Hematopoietic multipotent progenitor cell treated with erythropoietin and hydrocortisone succinate and interleukin-3 and kit ligand, for 4 days (in vitro differentiated cells): ENCODE results near the gene AOAH.
A peak's percentile ranks its signal among the peaks of the same experiment; 100 is the strongest.
"Not testable (repeated sequence)": the region's sequence is repeated elsewhere in the genome, so short reads cannot be mapped to it uniquely, and the experiment has no call there.

Experiments used
- DNase-seq: peaks from one replicate; pipeline ENCODE4 v3.0.0-alpha.2; 2015

AOAH gene

DNA sequence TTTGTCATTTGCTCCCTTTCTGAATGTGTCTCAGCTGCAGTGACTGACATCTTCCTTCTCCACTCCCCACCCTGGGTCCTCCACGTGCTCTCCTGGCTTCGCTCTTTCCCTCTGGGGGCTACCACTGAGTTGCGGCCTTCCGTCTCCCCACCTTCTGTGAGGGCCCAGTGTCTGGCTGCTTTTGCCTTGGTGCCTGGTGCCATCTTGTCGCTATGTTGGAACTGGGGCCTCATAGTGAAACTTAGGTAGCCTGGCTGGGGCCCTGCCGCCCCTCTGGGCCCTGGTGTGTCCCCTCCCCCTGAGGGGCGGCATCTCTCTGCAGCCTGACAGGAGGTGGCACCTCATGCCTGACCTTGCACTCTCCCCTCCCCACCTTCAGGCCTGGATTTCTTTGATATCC lies 190.6 kb downstream of the AOAH start:
- no peak for DNase-seq

DNA sequence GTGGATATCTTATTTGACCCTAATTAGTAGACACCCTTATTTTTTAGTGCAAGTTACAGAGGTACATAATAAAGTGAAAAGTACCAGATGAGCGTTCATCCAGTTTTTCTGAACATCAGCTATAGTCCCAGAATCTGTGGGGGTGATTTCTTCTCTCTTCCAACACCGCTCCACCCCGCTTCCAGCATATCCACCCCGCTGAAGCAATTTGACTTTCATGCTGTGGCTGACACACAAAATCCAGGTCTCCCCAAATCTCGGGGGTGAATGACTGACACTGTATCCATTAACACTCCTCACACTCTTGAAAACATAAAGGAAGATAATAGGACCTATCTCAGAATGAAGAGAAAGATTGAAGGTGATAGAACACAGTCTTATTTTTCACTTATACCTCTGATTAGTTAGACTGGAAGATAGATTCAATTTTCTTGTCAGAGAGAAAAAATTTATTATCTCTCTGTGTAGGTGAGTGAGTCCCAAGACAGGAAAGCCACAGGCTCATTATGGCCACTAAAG lies 191.3 kb downstream of the AOAH start:
- no peak for DNase-seq

DNA sequence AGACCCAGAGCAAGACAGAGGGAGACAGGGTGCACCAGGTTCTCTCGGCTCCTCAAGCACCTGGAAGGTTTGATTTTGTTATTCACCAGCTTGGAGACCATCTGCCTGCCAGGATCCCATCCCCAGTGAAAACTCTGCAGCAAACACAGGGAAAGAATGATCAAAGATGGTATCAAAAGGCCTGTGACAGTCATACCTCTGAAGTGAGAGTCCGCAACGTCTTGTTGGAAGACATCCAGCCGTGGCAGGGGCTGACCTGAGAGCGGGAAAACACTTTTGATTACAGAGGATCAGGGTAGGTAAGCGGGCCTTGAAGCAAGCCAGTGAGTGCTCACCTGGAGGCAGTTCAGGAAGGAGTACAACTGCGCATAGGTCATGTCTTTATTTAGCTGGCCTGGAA lies 192.3 kb downstream of the AOAH start:
- no peak for DNase-seq

DNA sequence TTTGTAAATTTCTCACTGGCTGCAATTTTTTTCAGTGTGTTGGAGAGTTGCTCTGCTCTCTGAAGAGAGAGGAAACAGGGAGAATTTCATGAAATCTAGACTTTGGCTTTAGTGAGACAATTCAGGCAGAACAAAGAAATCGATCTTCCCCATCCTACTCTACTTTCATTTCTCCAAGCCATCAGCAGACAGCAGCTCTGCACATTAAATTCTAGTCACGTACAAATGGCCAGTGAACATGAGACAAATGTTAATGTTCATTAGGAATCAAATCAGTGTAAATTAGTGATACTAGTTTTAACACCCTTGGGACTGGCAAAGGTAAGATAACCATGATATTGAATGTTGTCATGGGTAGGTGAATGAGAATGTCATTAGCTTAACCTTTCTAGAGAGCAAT lies 193.8 kb downstream of the AOAH start:
- no peak for DNase-seq

DNA sequence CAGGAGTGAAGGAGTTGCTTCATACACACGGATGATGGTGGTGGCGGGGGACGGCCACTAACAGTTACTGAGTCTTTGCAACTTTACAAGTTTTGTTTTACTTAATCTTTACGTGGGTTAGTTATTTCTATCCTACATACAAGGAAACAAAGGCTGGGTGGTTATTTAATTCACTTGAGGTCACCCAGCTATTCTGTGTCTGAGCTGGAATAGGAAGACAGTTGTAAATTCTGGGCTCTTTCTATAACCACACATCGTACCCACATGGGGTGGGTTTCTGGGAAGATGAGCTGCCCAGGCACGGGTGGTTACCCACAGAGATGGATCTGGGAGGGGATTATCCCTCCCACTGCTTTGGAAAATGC lies 196.8 kb downstream of the AOAH start:
- DNase-seq: no peak

DNA sequence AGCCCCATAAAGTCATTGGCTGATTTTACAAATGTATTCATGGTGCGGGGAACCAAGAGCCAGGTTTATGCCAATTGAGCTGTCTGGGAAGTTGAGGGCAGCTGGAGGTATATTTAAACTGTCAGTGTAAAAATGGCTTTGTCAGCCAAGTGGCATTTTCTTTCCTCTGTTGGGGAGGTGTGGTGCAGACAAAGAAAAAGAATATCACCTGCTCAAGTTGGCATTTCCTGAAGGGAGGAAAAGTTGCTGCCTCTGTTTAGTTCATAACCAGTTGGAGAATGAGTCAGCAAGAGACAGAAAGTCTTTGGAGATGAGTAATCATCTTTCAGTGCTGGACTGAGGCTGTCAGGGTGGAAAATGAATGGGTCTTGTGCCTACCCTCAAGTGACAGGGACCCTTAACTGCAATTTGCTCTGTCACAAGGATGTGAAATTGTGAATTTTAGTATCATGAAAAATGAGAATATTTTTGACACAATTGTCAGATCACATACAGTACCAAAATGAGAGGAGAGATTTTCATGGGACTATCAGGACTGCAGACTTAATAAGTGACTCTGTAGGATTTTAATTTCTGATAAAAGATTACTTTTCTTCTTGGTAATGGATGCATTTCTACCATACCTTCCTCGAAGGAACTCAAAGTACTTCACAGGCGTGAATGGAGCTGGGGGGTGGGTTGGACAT lies 197.3 kb downstream of the AOAH start:
- DNase-seq: peak; percentile 80

DNA sequence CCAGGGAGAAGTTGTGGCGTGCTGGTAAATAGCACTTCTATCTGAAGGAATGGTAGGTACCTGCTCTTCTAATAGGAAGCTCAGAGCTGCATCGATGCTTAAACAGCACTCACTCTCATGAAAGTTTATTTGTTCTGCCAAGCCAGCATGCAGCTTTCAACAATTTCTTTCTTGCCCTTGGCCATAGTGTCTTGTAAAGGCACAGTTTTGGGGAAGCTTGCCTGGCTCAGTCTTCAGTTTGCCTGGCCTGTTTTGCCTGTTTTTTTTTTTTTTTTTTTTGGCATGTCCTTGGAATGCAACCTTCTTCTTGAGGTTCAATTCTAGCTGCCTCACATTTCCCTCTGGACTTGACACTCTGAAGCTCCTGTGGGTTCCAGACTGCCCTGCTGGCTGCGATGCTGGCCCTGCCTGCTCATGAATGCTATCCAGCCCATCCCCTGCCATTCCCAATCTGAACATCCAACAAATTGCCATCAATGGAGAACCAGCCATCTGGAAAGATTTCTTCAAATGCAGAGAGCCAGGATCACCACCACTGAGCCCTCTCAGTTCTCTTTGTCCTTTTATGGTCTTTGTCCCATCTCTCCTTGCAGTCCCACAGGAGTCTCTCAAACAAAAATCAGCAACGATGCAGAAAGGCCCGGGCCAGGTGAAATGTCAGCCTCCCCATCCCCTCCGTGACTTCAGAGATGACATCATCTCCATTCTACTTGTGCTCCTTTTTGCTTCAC lies 200.8 kb downstream of the AOAH start:
- no peak for DNase-seq

DNA sequence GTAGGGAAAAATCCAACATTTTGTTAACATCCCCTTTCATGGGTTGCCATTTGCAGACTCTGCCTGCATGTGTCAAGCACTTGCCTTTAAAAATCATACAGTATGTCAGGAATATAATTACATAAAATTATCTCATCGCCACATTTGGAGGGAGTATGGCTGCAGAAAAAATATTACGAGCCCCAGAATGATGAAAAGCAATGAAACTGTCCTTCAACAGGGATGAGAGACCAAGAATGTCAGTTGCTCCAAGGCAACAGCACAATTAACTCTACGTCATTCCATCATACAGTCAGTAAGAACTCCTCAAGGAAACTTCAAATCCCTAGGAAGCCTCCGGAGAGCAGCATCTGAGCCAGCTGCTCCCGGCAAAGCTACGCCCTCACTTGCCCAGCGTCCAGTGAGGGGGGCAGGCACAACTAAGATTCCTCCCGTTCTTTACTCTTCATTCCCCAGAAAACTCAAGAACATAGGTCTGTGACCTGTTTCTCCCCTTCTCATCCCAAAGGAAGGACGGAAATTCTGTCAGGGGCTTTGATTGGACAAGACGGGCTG lies 201.8 kb downstream of the AOAH start:
- no peak for DNase-seq

DNA sequence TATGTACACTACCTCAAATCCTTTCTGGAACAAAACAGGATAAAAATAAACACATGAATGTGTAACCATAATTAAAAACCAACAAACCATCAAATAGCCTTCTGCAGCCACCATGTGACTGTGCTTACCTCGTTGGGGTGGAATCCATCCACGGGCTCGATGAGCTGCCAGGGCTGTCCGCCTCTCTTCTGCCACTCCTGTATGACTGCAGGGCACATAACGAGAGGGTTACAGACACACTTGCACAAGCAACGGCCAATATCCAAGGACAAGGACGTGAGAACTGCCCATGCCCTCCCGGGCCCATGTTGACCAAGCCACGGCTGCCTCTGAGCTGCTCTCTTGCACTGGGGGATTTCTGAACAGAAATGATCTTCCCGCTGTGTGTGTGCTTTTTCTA lies 202.4 kb downstream of the AOAH start:
- DNase-seq: no peak

DNA sequence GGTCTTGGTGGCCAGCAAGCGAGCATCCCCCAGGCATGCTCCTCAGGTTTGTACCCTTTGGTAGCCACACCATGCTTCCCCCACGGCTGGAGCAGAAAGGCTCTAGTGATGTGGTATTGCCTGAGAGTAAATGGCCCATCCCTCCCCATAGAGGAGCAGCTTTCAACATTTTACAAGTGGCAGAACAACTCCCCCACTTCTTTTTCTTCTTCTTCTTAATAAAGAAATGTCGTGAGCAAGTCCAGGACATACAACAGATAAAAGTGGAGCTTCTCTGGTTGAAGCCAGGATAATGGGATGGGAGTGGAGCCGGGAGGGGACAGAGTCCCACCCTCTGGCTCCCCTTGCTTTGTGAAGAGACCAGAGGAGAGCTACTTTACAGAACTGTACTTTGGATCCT lies 203.2 kb downstream of the AOAH start:
- no peak for DNase-seq

DNA sequence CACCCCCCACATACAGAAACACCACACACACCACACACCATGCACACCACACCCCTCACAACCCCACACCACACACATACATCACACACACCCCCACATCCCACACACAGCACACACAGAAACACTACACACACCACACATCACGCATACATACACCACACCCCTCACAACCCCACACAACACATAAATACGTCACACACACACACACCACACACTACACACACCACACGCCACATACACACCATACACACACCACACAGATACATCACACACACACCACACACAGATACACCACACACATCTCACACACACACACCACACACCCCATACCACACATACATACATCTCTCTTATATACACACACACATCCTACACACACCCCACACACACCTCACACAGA lies 208.4 kb downstream of the AOAH start:
- DNase-seq: no peak

DNA sequence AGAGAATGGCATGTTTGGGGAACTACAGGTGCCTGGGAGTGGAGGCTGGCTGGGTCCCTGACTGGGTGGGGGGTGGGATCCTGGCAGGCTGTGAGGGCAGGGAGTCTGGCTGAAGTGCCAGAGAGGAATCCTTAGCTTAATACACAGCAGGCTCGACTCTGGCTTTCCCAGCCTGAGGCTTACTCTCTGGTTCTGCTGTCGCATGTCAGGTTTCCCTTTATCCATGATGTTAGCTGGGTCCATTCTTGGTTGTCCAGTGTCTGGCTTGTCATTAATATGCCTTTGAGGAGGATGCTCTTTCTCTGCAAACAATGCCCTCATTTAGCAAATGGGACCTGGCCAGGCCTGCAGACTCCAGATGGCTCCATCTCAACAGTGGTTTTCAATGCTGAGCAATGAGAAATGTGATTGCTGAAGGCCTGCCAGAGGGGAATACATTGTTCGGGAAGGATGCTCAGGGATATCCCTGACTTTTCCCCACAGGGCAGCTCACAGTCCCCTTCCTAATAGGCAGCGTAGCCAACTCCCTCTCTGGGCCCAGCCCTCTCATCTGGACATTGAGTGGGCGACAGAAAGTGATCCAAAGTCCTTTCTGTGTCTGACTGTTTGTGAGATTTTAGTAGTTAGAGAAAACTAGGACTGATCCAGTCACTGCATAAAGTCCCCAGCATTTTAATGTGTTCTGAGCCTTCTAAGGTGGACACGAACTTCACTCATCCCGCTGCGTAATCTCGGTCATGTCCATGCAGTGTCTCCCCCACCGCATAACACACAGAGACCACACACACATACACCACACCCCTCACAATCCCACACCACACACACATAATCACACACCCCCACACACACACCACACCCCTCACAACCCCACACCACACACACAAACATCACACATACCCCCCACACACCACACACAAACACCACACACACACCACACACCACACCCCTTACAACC lies 209.7 kb downstream of the AOAH start:
- peak; percentile 29 for DNase-seq

DNA sequence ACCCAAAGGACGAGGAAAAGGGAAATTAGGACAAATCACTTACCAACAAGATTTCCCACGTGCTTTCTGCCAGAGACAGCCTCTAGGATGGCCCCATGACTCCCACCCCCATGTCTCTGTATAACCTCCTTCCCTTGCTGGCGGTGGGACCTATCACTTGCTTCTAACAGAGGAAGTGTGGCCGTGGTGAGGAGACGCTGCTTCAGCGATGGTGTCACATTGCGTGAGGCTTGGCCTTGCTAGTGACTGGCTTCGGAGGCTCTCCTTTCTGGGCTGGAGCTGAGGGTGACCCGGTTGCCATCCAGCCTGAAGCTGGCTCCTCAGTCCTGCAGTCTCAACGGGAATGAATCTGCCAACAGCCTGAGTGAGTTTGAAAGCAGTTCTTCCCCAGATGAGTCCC lies 210.9 kb downstream of the AOAH start:
- peak; percentile 27 for DNase-seq

DNA sequence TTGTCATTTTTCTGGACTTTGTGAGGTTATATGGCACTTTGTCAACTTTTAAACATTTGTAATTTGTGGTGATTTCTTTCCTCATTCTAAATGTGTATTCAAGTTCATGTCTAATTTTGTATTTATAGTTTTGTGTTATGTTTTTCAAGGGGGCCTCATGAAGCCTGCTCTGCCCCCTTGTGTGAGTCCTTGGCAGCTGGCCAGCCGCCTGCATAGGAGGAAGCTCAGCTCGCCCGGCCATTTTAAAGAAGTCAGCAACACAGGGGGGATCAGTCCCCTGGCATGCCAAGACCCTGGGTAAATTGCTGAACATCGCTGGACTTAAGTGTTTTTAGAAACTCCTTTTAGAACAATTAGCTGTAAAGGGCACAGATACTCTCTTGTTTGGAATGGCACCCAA lies 211.7 kb downstream of the AOAH start:
- peak; percentile 67 for DNase-seq

DNA sequence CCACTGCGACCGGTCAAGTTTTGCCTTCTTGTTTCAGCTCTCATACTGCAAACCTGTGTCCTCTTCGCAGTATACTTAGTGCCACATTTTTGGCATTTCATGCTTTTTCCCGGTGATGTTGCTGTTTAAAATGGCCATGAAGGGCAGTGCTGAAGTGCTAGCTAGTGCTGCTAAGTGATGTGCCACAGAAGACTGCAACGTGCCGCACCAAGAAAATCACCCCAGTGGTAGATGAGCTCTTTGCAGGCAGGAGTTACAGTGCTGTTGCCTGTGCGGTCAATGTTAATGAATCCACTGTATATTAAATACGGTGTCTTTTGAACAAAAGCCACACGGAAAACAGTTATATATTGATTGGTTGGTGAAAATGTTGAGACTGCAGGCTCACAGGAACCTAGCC lies 214.3 kb downstream of the AOAH start:
- DNase-seq: peak; percentile 49

DNA sequence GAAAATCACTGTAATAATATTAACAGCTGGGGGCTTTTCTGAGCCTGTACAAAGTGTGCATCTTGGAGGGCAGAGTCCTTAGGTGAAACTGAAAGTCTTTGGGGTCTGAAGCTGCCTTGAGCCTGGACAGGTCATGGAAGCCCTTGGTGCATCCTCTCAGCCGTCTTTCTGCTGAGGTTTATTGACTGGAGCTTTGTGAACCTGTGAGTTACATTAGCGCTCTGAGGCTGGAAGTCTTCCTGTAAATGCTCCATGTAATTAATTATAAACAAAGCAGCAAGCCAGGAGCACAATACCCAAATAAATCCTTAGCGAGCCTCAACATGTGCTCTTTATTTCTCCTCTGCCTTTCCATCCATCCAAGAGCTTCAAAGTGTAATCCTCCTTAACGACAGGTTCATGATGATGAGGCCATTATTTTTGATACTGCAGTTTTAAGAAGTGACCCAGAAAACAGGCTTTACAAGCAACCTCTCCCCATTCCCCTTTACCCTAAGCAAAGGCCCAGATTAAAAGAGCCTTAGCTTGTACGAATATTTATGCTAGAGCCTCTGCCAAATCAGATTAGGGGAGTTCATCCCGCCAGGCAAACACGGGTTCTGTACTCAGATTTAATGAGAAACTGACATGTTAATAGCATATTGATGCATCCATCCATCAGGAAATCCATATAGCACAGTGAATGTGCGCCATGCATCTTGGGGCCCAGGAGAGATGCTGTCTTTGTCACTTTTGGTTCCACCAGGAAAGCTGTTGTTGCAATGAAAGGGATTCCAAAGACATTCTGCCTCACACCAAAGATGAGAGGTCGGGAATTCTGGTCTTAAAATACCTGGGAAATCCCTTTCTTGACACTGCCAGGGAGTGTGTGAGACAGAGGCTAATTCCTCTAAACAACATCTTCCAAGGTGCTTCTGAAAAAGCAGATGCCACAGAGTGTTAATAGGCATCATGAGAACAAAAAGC lies 216.5 kb downstream of the AOAH start:
- no peak for DNase-seq

DNA sequence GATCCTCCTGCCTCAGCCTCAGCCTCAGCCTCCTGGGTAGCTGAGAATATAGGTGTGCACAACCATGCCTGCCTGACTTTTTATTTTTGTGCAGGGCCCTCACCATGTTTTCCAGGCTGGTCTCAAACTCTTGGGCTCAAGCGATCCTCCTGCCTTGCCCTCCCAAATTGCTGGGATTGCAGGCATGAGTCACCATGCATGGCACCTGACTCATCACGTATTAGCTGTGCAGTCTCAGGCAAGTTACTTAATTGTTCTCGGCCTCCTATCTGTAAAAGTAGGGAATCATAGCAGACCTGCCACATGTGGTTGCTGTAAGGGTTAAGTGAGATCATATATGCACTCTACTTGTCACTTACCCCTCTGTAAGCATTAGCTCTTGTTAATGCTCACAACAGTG lies 217.5 kb downstream of the AOAH start:
- no peak for DNase-seq

DNA sequence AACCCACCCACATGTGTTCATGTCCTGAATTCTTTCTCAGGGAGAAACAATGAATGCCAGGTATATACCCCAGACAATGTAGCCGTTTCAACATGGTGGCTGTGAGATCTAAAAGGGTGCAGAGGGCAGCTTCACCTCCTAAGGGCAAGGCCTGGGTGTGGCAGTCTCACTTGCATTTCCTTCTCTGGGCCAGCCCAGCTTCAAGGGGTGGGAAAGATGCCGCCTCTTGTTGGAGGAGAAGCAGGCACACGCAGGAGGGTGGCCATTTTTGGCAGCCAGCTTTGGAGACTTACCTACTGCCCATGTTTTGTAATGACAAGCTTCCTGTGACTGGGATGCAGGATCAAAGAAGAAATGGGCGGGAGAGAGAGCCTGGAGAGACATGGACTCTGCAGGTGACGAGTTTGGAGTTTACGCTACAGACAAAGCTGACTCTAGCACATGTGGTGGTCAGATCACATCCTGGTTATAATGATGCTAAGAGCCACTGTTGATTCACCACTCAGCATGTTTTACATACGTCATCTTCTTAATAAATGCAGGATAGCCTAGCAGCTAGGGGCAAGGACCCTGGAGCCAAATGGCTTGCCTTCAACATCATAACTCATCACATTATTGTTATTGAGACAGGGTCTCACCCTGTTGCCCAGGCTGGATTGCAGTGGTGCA lies 218.0 kb downstream of the AOAH start:
- DNase-seq: no peak

DNA sequence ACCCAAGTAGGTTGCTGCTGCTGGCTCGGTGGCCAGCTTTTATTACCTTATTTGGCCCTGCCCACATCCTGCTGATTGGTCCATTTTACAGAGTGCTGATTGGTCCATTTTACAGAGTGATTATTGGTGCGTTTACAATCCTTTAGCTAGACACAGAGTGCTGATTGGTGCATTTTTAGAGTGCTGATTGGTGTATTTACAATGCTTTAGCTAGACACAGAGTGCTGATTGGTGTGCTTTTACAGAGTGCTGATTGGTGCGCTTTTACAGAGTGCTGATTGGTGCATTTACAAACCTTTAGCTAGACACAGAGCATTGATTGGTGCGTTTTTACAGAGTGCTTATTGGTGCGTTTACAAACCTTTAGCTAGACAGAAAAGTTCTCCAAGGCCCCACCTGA lies 219.7 kb downstream of the AOAH start:
- DNase-seq: not testable (repeated sequence)

DNA sequence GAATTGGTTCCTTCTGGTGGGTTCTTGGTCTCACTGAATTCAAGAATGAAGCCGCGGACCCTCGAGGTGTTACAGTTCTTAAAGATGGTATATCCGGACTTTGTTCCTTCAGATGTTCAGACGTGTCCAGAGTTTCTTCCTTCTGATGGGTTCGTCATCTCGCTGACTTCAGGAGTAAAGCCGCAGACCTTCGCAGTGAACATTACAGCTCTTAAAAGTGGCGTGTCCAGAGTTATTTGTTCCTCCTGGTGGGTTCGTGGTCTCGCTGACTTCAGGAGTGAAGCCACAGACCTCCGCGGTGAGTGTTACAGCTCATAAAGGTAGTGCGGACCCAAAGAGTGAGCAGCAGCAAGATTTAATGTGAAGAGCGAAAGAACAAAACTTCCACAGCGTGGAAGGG lies 220.1 kb downstream of the AOAH start:
- not testable (repeated sequence) for DNase-seq

DNA sequence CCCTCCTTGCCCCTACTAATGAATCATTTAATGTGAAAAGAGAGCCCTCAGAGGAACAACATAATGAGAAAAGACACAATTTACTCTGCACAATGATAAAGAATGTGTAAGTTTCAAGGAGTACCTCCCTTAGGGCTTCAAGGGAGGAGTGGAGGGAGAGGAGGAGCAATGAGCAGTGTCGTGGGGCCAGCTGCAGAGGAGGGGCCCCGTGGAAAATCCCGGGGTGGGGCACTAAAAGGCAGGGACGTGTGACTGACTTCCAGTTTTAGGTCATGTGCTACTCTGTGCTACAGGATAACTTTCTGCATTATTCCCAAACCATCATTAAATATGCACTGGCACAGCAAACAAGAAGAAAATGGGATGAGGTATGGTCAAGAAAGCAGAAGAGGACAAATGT lies 226.5 kb downstream of the AOAH start:
- DNase-seq: no peak
